ENCODE measurements around the gene ADAP1. TPM values are rescaled to one million over a fixed set of nuclear protein-coding genes. Genes with fewer than 3 reads are reported as not detected.

The ADAP1 gene
- total and polyA plus RNA-seq, 2 of the 8 experiments (the other 6 are each of a cell fraction or from before 2014, with no cell fraction given), result 5.8 to 6.1 TPM

DNA sequence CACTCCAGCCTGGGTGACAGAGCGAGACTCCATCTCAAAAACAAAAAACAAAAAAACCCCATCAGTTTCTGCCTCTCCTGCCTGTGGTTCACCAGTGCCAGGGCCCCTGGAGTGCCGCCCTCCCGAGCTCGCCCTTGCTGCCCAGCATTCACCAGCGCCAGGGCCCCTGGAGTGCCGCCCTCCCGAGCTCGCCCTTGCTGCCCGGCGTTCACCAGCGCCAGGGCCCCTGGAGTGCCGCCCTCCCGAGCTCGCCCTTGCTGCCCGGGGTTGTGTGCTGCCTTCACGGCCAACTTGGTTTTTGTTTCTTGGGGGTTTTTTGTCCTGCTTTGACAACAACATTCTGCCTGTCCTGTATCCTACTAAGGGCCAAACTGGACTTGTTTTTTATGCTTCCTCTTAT, 91.4 kb downstream of the ADAP1 start:
- no peaks in the 10 kb centered on the region for H3K4me1 ChIP-seq (replicated peaks in 1 of 4; ENCODE audit: control insufficient read depth in 3 of 4, insufficient read depth in 4 of 4, low read length in 3 of 4)
- 87% methylated on average over 16 of the region's 16 CpGs; no CpG with 5 or more reads in 1 of the 2 experiments for WGBS, 2 experiments (ENCODE audit: extremely low coverage in 1 of 2, insufficient coverage in 1 of 2, insufficient read length in 1 of 2, insufficient replicate concordance in 2 of 2, low coverage in 1 of 2, low lambda C conversion rate in 2 of 2, missing lambda C conversion rate in 1 of 2)
- H3K23me2 ChIP-seq (ENCODE audit: low read depth, low read length), result no peaks in the 10 kb centered on the region
- no peak overlapping the region for H3K23ac ChIP-seq (ENCODE audit: insufficient read length)
- peaks cover 26 to 72% (median 60%) of the 10 kb centered on the region in 4 experiments for H3K36me3 ChIP-seq (ENCODE audit: control insufficient read depth in 2 of 4, insufficient read depth in 4 of 4, low read length in 3 of 4)
- FAIRE-seq (no peak), DNase-seq (ENCODE audit: low read depth in 1 of 2, low spot score in 2 of 2) (no peak)
- H3K9ac ChIP-seq (replicated peaks in 1 of 4; ENCODE audit: extremely low read depth in 1 of 4, low read depth in 3 of 4, low read length in 3 of 4), result no peak overlapping the region
- H2BK120ac ChIP-seq (replicated peaks; ENCODE audit: low read depth, low read length), result no peak overlapping the region
- no peak overlapping the region for H4K5ac ChIP-seq (ENCODE audit: insufficient read length, low read depth, low read length)
- H2BK15ac ChIP-seq (ENCODE audit: low read length), result no peak overlapping the region
- POLR2A ChIA-PET (ENCODE audit: partially characterized antibody), result no interaction called here
- no peak overlapping the region for H3K4me3 ChIP-seq (ENCODE audit: extremely low read depth in 1 of 4, insufficient read depth in 2 of 4, low read depth in 3 of 4, low read length in 4 of 4)
- H3K18ac ChIP-seq (ENCODE audit: extremely low read depth, low read length), result no peak overlapping the region
- no peak overlapping the region for H2BK20ac ChIP-seq (ENCODE audit: low read length)
- H3K14ac ChIP-seq (ENCODE audit: insufficient read length), result no peak overlapping the region
- no peak overlapping the region for H4K8ac ChIP-seq (ENCODE audit: extremely low read depth, insufficient read depth, low read length)
- H2BK12ac ChIP-seq (ENCODE audit: low read depth, low read length), result no peak overlapping the region
- CTCF ChIA-PET (ENCODE audit: partially characterized antibody), result interaction anchor here (3.8 kb wide), 1 partner anchor 10 kb away, joined by 20 read pairs; no protein-coding TSS in a partner anchor
- H3K4me2 ChIP-seq (ENCODE audit: insufficient read depth in 1 of 2, low read depth in 2 of 2, low read length in 2 of 2), result no peak overlapping the region
- peaks cover 3 to 11% of the 10 kb centered on the region in 2 experiments for H4K20me1 ChIP-seq (replicated peaks in 1 of 2; ENCODE audit: control insufficient read depth in 1 of 2, insufficient read depth in 2 of 2, low read length in 2 of 2)
- no peaks in the 10 kb centered on the region for H3K9me3 ChIP-seq (ENCODE audit: insufficient read depth in 2 of 2, low read depth in 1 of 2, low read length in 1 of 2)
- no peak overlapping the region for H2AFZ ChIP-seq (ENCODE audit: low read length)
- no peak overlapping the region for H3K56ac ChIP-seq (replicated peaks; ENCODE audit: insufficient read length, low read depth, low read length)
- no peaks in the 10 kb centered on the region; a peak in 1 of 4 replicates for H3K79me2 ChIP-seq (ENCODE audit: control insufficient read depth in 1 of 2, insufficient read depth in 2 of 2, low read length in 2 of 2)
- H2BK5ac ChIP-seq (ENCODE audit: low read depth, low read length), result no peak overlapping the region
- H4K91ac ChIP-seq (replicated peaks; ENCODE audit: insufficient read length, low read length), result no peak overlapping the region
- H3K79me1 ChIP-seq (ENCODE audit: low read depth, low read length), result peaks cover 5% of the 10 kb centered on the region
- no peak overlapping the region for H3K4ac ChIP-seq (replicated peaks; ENCODE audit: insufficient read length, low read depth, low read length)
- H3K27ac ChIP-seq (ENCODE audit: low read depth, low read length), result no peak overlapping the region
- no peaks in the 10 kb centered on the region for H3K27me3 ChIP-seq (replicated peaks in 1 of 4; ENCODE audit: control insufficient read depth in 3 of 4, extremely low read depth in 1 of 4, insufficient read depth in 3 of 4, low read length in 3 of 4)
- H2AK5ac ChIP-seq (ENCODE audit: low read depth, low read length), result no peak overlapping the region
- TF ChIP-seq RNF2 (IDR thresholded peaks at IDR 0.05; ENCODE audit: borderline replicate concordance, low read depth, low read length, missing control alignments, poor library complexity, severe bottlenecking) (no peak), MAFK (IDR thresholded peaks at IDR 0.05; ENCODE audit: low read depth, low read length) (no peak), EGR1 (IDR thresholded peaks at IDR 0.05; ENCODE audit: borderline replicate concordance, low read depth, low read length) (no peak), RBBP5 (IDR thresholded peaks at IDR 0.05; ENCODE audit: borderline replicate concordance, low read depth, low read length) (no peak), TAF7 (optimal IDR thresholded peaks at IDR 0.05; ENCODE audit: borderline replicate concordance, low read depth, low read length) (no peak), GTF2F1 (IDR thresholded peaks at IDR 0.05; ENCODE audit: borderline replicate concordance, low read depth, low read length) (no peak), RFX5 (IDR thresholded peaks at IDR 0.05; ENCODE audit: borderline replicate concordance, low read depth, low read length) (no peak), SIN3A (conservative IDR thresholded peaks at IDR 0.05 in 1 of 2, IDR thresholded peaks at IDR 0.05 in 1 of 2; ENCODE audit: low read depth in 1 of 2, low read length in 2 of 2) (no peak), POLR2A (IDR thresholded peaks at IDR 0.05; ENCODE audit: control extremely low read depth in 1 of 2, low read depth in 2 of 2, low read length in 2 of 2) (no peak), TBP (IDR thresholded peaks at IDR 0.05; ENCODE audit: low read depth, low read length) (no peak), BACH1 (IDR thresholded peaks at IDR 0.05; ENCODE audit: low read length) (no peak), NANOG (IDR thresholded peaks at IDR 0.05; ENCODE audit: insufficient read depth, low read depth, low read length, poor library complexity, severe bottlenecking) (no peak), CBX5 (IDR thresholded peaks at IDR 0.05; ENCODE audit: low read depth, low read length) (no peak)
- TF ChIP-seq, protein P1, sequence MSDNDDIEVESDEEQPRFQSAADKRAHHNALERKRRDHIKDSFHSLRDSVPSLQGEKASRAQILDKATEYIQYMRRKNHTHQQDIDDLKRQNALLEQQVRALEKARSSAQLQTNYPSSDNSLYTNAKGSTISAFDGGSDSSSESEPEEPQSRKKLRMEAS (IDR thresholded peaks at IDR 0.05), result no peak
